Lower leg skin (tissue), 4 donors: ENCODE data around the gene POLR3K. TPM values are rescaled to one million over a fixed set of nuclear protein-coding genes. Genes with fewer than 3 reads are reported as not detected.
A peak's percentile ranks its signal among the peaks of the same experiment; 100 is the strongest.

Experiments
- DNase-seq, 2 donors: peaks; one replicate each; pipeline ENCODE4 v3.0.0-alpha.2; 2019; ENCODE audit warnings: low spot score in 2 of 2
- H3K4me3 ChIP-seq: fragments of 200-600 bp; sonication (generic); 2 replicates; pipeline ENCODE4 v1.5.1; 2017; ENCODE audit warnings: mild to moderate bottlenecking, low read depth; ENCODE audit not compliant: poor library complexity, severe bottlenecking
- POLR2A ChIP-seq, 2 donors: fragments of 450-650 bp; IDR thresholded peaks; one replicate each; pipeline ENCODE4 v1.6.1; 2016 to 2017; ENCODE audit warnings: antibody characterized with exemption in 2 of 2, mild to moderate bottlenecking in 1 of 2, moderate library complexity in 1 of 2
- WGBS, 2 donors: methylation state at CpG; one replicate each; pipeline ENCODE4 v1.1.5; 2018; 5-methylcytosine and 5-hydroxymethylcytosine counted together
- intact Hi-C: fragments of 100-400 bp; cut with DNase I; formaldehyde crosslinking; loops from one replicate; pipeline ENCODE4 v1.15.0; 2023; ENCODE audit warnings: low total_unique reads
- total RNA-seq, 4 donors: library from RNA; depleted of rRNA; stranded (reverse); fragments of >200 nt; gene quantifications; one replicate each; pipeline ENCODE4 v1.1.0, GENCODE V29; 2016
- TF ChIP-seq, protein P1 (sequence below), 3 donors: fragments of 450-650 bp; IDR thresholded peaks; one replicate each; pipeline ENCODE4 v1.5.1; 2016; ENCODE audit warnings: antibody characterized with exemption in 3 of 3, mild to moderate bottlenecking in 3 of 3, moderate library complexity in 2 of 3

The POLR3K gene
- total RNA-seq, 4 donors from 2014 or later: 1.1 to 6.0 (median 3.0) TPM

DNA sequence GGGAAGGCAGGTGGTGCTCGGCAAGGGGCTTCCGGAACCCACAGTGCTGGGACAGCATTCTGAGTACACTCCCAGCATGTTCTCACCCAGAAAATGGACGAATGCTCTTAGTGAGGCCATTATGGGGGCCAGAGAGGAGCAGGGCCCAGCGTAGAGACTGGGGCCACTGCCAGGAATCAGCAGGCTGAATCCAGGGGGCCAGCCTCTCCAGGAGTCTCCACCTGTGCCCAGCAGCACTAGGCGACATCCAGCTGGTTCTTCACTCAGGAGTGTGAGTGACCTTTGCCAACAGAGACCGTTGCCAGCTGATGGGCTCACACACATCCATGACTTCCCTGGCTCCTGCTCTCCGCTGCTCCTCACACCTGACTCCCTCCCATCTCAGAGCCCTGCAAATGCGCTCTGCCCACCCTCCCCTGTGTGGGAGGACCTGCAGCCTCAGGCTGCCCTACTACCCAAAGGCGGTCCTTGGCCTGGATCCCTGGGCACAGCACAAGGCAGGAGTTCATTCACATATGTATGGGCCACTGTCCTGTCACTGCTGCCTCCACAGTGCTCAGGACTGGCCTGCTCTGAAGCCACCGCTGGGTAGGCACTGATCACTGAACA is 13.9 kb upstream of the POLR3K start:
- DNase-seq: no peak
- 73 to 82% methylated on average over 9 to 10 of the region's 10 CpGs for WGBS, 2 donors
- TF ChIP-seq, protein P1, sequence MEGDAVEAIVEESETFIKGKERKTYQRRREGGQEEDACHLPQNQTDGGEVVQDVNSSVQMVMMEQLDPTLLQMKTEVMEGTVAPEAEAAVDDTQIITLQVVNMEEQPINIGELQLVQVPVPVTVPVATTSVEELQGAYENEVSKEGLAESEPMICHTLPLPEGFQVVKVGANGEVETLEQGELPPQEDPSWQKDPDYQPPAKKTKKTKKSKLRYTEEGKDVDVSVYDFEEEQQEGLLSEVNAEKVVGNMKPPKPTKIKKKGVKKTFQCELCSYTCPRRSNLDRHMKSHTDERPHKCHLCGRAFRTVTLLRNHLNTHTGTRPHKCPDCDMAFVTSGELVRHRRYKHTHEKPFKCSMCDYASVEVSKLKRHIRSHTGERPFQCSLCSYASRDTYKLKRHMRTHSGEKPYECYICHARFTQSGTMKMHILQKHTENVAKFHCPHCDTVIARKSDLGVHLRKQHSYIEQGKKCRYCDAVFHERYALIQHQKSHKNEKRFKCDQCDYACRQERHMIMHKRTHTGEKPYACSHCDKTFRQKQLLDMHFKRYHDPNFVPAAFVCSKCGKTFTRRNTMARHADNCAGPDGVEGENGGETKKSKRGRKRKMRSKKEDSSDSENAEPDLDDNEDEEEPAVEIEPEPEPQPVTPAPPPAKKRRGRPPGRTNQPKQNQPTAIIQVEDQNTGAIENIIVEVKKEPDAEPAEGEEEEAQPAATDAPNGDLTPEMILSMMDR (IDR thresholded peaks at IDR 0.05): no peak
- TF ChIP-seq POLR2A (IDR thresholded peaks at IDR 0.05): no peak
- H3K4me3 ChIP-seq: no peak overlapping the region
- intact Hi-C loops: no loop called here

DNA sequence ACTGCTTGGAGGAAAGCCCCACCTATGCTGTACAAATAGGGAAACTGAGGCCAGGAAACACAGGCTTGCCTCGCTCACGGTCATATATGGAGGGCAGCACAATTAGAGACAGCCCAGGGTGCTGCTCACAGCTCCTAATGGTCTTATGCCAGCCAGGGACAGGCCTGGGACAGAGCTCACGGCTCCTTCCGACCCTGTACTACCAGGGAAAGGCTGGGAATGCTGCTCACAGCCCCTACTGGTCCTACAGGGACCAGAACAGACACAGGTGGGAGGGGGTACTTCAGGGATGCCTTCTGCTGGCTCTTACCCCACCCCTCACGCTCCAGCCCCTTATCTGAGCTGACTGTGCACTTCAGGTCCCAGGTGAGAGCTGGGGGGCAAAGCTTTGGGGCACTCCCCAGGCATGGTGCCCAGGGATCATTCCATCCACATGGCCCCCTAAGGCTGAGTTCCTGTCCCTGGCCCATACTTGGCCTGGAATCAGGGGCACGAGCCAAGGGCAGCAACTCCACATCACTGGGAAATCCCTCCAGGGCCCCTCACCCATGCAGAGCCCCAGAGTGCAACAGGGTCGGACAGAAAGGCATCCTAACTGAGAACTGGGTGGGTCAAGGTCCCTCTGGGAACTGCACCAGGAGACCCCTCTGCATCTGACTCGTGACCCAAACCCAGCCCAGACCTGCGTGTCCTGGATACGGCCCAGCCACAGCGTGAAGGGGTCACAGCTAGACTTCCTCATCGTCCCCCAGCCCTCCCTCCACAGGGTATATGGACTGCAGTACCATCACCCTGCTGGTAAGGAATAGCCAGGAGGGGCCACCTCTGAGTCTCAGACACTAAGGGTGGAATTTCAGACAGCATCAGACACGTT is 13.1 kb upstream of the POLR3K start:
- no peak for DNase-seq
- no peak for TF ChIP-seq POLR2A (IDR thresholded peaks at IDR 0.05)
- TF ChIP-seq, protein P1 (IDR thresholded peaks at IDR 0.05): no peak
- intact Hi-C loops: no loop called here
- H3K4me3 ChIP-seq: no peak overlapping the region
- 78 to 80% methylated on average over 13 of the region's 13 CpGs for WGBS, 2 donors

DNA sequence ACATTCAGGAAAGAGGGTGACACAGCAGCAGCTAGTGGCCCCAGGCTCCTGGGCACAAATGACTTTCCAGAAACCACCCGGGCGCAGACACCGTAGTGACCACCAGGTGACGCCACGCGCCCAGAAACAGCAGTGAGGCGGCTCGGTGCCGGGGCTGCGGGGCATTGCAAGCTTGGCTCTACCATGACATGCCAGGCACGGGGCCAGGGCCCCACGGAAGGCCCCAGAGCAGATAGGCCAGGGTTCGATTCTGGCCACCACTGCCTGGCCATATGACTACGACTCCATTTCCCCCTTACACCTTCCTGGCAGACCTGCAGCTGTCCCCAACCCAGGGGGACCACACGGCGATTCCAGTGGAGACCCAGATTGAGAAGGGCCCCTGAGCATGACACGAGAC is 12.3 kb upstream of the POLR3K start:
- no peak for TF ChIP-seq POLR2A (IDR thresholded peaks at IDR 0.05)
- TF ChIP-seq, protein P1 (IDR thresholded peaks at IDR 0.05): peak in 2 of 3 donors; percentile 47 to 95
- WGBS, 2 donors: 19 to 57% methylated on average over 4 to 12 of the region's 17 CpGs

DNA sequence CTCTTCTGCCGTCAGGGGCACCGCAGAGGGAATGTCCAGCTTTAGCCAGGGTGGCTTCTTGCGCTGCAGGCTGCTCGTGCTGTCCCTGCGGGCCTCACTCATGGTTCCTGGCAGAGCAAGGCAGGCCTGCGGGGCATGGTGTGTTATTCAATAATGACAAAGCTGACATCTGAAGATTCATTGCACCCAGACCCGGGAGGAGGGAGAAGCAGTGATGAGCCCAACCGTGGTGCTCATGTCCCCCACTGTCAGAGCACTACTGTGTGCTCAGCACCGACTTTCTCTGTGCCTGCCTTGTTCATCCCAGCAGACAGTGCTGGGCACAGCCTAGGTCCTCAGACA is 11.5 kb upstream of the POLR3K start:
- TF ChIP-seq POLR2A (IDR thresholded peaks at IDR 0.05): no peak
- TF ChIP-seq, protein P1 (IDR thresholded peaks at IDR 0.05): no peak
- WGBS, 2 donors: 80 to 83% methylated on average over 9 of the region's 9 CpGs
- DNase-seq: no peak
- no peak overlapping the region for H3K4me3 ChIP-seq
- intact Hi-C loops: loop anchor here (2.0 kb wide), 1 partner anchor 32 kb away; no protein-coding TSS in a partner anchor

More for the DNA sequence above, 12.3 kb upstream of the POLR3K start:
- intact Hi-C loops: loop anchor here (2.0 kb wide), 1 partner anchor 31 kb away; no protein-coding TSS in a partner anchor
- H3K4me3 ChIP-seq: no peak overlapping the region
- peak; percentile 84 to 97 for DNase-seq

DNA sequence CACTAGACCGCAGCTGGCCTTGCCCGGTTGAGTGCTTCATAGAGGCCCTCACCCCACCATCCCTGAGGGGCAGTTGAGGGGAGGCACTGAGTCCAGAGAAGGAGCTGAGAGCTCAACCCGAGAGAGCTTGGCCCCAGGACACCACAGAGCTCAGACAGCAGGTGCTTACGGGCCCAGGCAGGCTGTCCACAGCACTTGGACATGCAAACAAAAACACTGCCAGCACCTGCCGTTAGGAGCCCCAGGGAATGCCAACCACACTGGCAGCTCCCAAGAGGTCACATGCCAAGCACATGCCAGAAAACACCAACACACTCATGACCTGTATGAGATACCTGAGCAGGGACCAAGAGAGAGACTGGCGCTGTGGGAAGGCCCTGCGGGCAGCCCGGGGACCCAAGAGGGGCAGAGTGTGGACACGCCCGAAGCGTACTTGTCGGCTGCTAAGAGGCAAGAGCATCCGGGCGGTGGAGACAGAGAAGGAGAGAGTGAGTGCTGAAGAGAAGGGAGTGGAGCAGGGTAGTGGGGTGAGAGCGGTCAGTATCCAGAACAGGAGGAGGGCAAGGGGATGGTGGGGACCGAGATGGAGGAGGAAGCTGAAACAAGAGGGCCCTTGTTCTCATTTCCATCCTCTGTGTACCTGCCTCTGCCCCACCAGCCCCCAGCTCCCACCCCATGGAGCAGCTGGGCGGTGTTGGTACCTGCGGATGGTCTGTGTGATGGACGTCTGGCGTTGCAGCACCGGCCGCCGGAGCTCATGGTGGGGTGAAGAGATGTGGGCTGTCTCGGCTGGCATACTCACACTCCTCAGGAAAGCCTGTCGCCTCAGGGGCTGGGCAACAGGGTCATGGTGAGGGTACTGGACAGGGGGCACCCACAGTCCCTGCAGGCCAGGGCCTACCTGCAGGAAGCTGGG is 10.8 kb upstream of the POLR3K start:
- TF ChIP-seq, protein P1 (IDR thresholded peaks at IDR 0.05): no peak
- TF ChIP-seq POLR2A (IDR thresholded peaks at IDR 0.05): no peak
- WGBS, 2 donors: 86 to 90% methylated on average over 24 to 25 of the region's 25 CpGs
- no peak overlapping the region for H3K4me3 ChIP-seq
- peak in 1 of 2 donors; percentile 84 for DNase-seq
- intact Hi-C loops: loop anchor here (2.0 kb wide), 1 partner anchor 33 kb away; no protein-coding TSS in a partner anchor
